Left lobe of liver (tissue), 2 donors: ENCODE results near the gene SPPL2B. TPM values are rescaled to one million over a fixed set of nuclear protein-coding genes. Genes with fewer than 3 reads are reported as not detected.

Experiments used
- ATAC-seq: fragments of 200-7000 bp; cut with Tn5 transposase; one replicate; pipeline ENCODE4 v1.9.1; 2020; ENCODE audit warnings: mild to moderate bottlenecking, moderate library complexity
- DNase-seq: peaks from one replicate; pipeline ENCODE4 v3.0.0-alpha.2; 2020; ENCODE audit warnings: low spot score
- total RNA-seq: library from RNA; stranded (reverse); gene quantifications from one replicate; pipeline ENCODE4 v1.2.1, GENCODE V29; 2021
- donor health status: DM: no; HTN: no; CAD: no; lungs with moderate emphysema.
- donor health status: DM: no; HTN: yes; CAD: no.

Gene SPPL2B
- total RNA-seq, 1 donor from 2014 or later = 45.0 TPM

DNA sequence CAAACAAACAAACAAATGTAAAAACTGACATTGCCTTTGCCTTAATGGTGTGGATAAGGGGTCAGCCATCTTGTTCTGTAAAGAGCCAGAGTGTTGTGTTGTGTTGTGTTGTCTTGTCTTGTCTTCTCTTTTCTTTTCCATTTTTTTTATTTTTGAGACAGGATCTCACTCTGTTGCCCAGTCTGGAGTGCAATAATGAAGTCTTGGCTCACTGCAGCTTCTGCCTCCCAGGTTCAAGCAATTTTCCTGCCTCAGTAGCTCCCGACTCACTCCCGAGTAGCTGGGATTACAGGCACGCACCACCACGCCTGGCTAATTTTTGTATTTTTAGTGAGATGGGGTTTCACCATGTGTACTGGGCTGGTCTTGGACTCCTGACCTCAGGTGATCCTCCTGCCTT, 71.1 kb downstream of the SPPL2B start:
- DNase-seq = no peak

More for the DNA sequence above, 71.1 kb downstream of the SPPL2B start:
- ATAC-seq = no peak

Other genes starting within 250 kb of the SPPL2B start
- gene MOB3A, start 232.4 kb upstream of the SPPL2B start, total RNA-seq = 11.2 TPM
- 5.2 TPM for gene IZUMO4, start 231.8 kb upstream of the SPPL2B start, total RNA-seq
- gene AP3D1, start 177.1 kb upstream of the SPPL2B start, total RNA-seq = 63.4 TPM
- gene DOT1L, start 164.8 kb upstream of the SPPL2B start, total RNA-seq = 17.2 TPM
- 41.3 TPM for gene PLEKHJ1, start 92.4 kb upstream of the SPPL2B start, total RNA-seq
- 19.0 TPM for gene SF3A2, start 91.9 kb upstream of the SPPL2B start, total RNA-seq
- gene AMH, start 79.4 kb upstream of the SPPL2B start, total RNA-seq = 0.93 TPM
- 0.18 TPM for gene JSRP1, start 72.3 kb upstream of the SPPL2B start, total RNA-seq
- gene PEAK3, start 46.5 kb upstream of the SPPL2B start, total RNA-seq = 0.28 TPM
- not detected for gene LINGO3, start 20.5 kb upstream of the SPPL2B start, total RNA-seq
- gene LSM7, start 98 bp upstream of the SPPL2B start, total RNA-seq = 27.8 TPM
- gene TMPRSS9, start 31.6 kb downstream of the SPPL2B start, total RNA-seq = 7.5 TPM
- gene TIMM13, start 98.9 kb downstream of the SPPL2B start, total RNA-seq = 63.9 TPM
- 7.4 TPM for gene LMNB2, start 128.3 kb downstream of the SPPL2B start, total RNA-seq
- 52.1 TPM for gene GADD45B, start 147.4 kb downstream of the SPPL2B start, total RNA-seq